IPS-20b (cell line): ENCODE results near the gene KLRD1.
"Not testable (repeated sequence)": the region's sequence is repeated elsewhere in the genome, so short reads cannot be mapped to it uniquely, and the experiment has no call there.

ENCODE experiments used
- H3K27ac ChIP-seq: one replicate; pipeline ENCODE4 v1.5.1; 2013; ENCODE audit warnings: low read length
- H3K27me3 ChIP-seq: 2 replicates; pipeline ENCODE4 v1.6.1; 2013; ENCODE audit warnings: mild to moderate bottlenecking, low read length, inconsistent platforms; ENCODE audit not compliant: insufficient read depth
- H3K36me3 ChIP-seq: 2 replicates; pipeline ENCODE4 v1.6.1; 2013; ENCODE audit warnings: low read depth, mild to moderate bottlenecking, inconsistent platforms, low read length, moderate library complexity; ENCODE audit not compliant: insufficient read depth
- H3K4me1 ChIP-seq: 2 replicates; pipeline ENCODE4 v1.6.1; 2013; ENCODE audit warnings: mild to moderate bottlenecking, control low read depth, inconsistent platforms, low read length, moderate library complexity; ENCODE audit not compliant: insufficient read depth
- H3K4me3 ChIP-seq: 2 replicates; pipeline ENCODE4 v1.5.1; 2013; ENCODE audit warnings: mild to moderate bottlenecking, low read length, inconsistent platforms
- H3K9ac ChIP-seq: 2 replicates; pipeline ENCODE4 v1.6.1; 2013; ENCODE audit warnings: low read depth, mild to moderate bottlenecking, inconsistent platforms, low read length, moderate library complexity
- H3K9me3 ChIP-seq: 2 replicates; pipeline ENCODE4 v1.6.1; 2013; ENCODE audit warnings: mild to moderate bottlenecking, low read depth, low read length, inconsistent platforms; ENCODE audit not compliant: insufficient read depth

The KLRD1 gene

DNA sequence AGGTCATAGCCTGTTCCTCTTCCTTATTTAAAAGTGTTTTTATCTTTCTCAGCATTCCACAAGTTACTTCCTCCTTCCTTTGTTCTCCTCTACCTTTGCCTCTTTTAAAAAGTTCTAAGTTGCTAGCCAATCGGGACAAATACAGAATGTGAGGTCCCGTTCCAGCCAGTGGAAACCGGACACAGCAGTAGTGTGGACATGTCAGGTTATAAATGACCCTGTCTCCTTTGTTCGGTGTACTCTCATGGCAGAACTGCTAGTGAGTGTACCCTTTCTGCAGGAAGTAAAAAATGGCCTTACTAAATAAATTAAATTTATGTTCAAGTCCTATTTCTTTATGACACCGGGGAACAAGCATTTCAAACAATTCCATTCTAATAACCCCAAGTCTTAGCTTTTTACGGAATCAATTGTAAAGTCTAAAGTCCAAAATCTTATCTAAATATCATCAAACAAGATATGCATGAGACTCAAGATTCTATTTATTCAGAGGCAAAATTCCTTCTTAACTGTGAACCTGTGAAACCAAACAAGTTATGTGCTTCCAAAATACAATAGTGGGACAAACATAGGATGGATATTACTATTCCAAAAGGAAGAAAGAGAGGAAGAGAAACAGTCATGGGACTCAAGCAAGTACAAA lies 64.3 kb downstream of the KLRD1 start:
- H3K4me3 ChIP-seq, H3K9ac ChIP-seq, H3K4me1 ChIP-seq, H3K27ac ChIP-seq, H3K9me3 ChIP-seq, H3K27me3 ChIP-seq, H3K36me3 ChIP-seq: not testable (repeated sequence)

DNA sequence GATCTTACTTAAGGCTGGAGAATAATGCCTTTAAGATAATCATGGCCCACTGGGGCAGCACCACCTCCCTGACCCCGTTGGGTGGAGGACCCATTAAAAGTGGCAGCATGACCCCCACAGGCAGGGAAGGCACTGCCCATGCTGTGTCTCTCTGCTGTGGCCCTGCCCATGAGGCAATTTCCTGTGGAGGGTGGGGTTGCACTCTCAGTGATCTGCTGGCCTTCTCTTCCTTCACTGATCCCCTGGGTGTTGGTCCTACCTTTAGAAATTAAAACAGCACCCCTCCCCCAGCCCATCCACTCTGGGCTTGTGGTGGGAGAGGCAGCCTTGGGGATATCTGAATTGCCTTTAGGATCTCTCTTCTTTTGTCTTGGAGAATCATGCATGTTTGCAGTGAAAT lies 64.9 kb downstream of the KLRD1 start:
- Histone ChIP-seq H3K9ac (no peak overlapping the region), H3K27ac (no peak overlapping the region), H3K36me3 (no peaks in the 10 kb centered on the region), H3K4me1 (no peaks in the 10 kb centered on the region; the same call in 1 of the 2 replicates), H3K4me3 (no peak overlapping the region), H3K27me3 (no peaks in the 10 kb centered on the region), H3K9me3 (peaks cover 6% of the 10 kb centered on the region; the same call in 1 of the 2 replicates)

DNA sequence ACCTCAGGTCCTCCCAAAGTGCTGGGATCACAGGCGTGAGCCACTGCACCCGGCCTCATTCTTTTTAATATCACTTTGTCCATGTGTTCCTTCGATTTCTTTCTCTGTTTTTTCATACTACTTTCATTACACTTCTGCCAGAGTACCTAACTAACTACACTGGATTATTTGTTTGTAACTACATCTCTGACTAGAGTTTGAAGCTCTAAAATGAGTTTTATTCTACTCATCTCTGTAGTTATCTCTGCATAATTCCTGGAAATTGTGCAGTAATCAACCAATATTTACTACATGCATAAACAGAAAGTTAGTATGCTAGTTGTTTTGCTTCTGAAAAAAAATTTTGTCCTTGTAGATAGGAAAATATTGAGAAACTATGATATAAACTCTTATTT lies 67.0 kb downstream of the KLRD1 start:
- H3K4me3 ChIP-seq = no peak overlapping the region
- no peaks in the 10 kb centered on the region; the same call in 1 of the 2 replicates for H3K4me1 ChIP-seq
- no peaks in the 10 kb centered on the region for H3K27me3 ChIP-seq
- no peaks in the 10 kb centered on the region for H3K36me3 ChIP-seq
- no peak overlapping the region for H3K9ac ChIP-seq
- no peaks in the 10 kb centered on the region for H3K9me3 ChIP-seq
- H3K27ac ChIP-seq = no peak overlapping the region

DNA sequence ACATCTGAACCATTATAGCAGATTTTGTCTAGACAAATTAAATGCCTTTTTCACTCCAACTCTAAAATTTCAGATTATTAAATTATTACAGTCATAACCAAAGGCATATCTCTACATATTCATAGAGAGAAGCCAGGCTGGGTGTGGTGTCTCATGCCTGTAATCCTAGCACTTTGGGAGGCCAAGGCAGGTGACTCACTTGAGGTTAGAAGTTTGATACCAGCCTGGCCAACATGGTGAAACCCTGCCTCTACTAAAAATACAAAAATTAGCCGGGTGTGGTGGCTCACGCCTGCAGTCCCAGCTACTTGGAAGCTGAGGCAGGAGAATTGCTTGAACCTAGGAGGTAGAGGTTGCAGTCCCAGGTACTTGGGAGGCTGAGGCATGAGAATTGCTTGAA lies 71.1 kb downstream of the KLRD1 start:
- not testable (repeated sequence) for H3K4me3 ChIP-seq, H3K9me3 ChIP-seq, H3K27me3 ChIP-seq, H3K4me1 ChIP-seq, H3K36me3 ChIP-seq, H3K9ac ChIP-seq, H3K27ac ChIP-seq
